ENCODE results near the gene TEX51.

GRCh38 chr2:126901459-126901858, 2.8 kb downstream of the TEX51 start:
- TF ChIP-seq CTCF (IDR thresholded peaks at IDR 0.05) (no peak), POLR2A (IDR thresholded peaks at IDR 0.05) (no peak)

All from heart left ventricle (tissue), 13 donors.